ENCODE measurements around the gene TMEM109. TPM values are rescaled to one million over a fixed set of nuclear protein-coding genes. Genes with fewer than 3 reads are reported as not detected.
A peak's percentile ranks its signal among the peaks of the same experiment; 100 is the strongest.

Gene TMEM109
- total and polyA plus RNA-seq, 2 of the 4 experiments (the other 2 are of a cell fraction), result 15.1 to 69.7 TPM

DNA sequence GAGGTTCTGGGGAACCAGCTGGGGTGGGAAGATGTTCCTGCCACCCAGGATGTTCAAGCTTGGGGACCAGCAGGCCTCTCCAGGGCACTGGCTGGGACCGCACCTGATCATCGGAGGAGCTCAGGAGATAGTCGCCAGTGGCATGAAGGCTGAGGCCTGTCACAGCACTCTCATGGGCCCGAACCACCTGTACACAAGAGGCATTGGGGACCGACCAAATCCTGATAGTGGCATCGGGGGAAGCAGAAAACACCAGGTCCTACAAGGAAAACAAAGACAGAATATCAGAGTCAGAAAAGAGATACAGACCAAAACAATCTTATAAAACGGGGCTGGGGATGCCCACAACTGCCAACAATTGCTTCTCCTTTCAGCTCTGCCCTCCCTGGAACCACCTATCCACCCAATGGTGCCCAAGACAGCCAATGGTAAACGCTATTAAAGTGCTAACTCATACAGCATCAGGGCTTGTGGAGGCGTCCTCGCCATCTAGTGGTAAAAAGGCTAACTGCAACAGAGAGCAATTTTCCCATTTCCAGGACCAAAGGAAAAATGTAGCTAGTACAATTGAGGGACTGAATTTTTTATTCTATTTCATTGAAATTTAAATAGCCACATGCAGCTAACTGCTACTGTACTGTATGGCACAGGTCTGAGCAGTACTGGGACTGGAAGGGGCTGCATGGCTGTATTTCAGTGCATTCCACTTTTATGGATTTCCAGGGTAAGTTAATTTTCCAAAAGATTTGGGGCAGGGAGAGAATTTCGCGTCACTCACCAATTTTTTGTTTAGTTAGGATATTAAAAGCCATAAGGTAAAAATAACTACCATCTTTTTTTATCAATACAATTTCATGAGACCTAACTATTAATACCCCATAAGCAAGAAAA, 14.7 kb upstream of the TMEM109 start (continued):
- TF ChIP-seq, protein P1, sequence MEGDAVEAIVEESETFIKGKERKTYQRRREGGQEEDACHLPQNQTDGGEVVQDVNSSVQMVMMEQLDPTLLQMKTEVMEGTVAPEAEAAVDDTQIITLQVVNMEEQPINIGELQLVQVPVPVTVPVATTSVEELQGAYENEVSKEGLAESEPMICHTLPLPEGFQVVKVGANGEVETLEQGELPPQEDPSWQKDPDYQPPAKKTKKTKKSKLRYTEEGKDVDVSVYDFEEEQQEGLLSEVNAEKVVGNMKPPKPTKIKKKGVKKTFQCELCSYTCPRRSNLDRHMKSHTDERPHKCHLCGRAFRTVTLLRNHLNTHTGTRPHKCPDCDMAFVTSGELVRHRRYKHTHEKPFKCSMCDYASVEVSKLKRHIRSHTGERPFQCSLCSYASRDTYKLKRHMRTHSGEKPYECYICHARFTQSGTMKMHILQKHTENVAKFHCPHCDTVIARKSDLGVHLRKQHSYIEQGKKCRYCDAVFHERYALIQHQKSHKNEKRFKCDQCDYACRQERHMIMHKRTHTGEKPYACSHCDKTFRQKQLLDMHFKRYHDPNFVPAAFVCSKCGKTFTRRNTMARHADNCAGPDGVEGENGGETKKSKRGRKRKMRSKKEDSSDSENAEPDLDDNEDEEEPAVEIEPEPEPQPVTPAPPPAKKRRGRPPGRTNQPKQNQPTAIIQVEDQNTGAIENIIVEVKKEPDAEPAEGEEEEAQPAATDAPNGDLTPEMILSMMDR (conservative IDR thresholded peaks at IDR 0.05; ENCODE audit: low read depth, low read length), result peak; percentile 93
- no peak for TF ChIP-seq MXI1 (IDR thresholded peaks at IDR 0.05; ENCODE audit: borderline replicate concordance, low read depth, low read length)
